ENCODE measurements around the gene KIF26B. TPM values are rescaled to one million over a fixed set of nuclear protein-coding genes. Genes with fewer than 3 reads are reported as not detected.
"Not testable (repeated sequence)": the region's sequence is repeated elsewhere in the genome, so short reads cannot be mapped to it uniquely, and the experiment has no call there.

KIF26B gene
- polyA plus RNA-seq, 2 of the 4 experiments (the other 2 are of a cell fraction), result 0.01 to 0.04 TPM

- ChIA-PET CTCF (no interaction called here), POLR2A (no interaction called here)
- no peak for FAIRE-seq
These were observed 199.4 kb downstream of the KIF26B start for GRCh38 chr1:245353915-245354775.

GRCh38 chr1:245355851-245356630 is 201.3 kb downstream of the KIF26B start:
- DNase-seq (ENCODE audit: low read depth in 1 of 2, low spot score in 1 of 2); ATAC-seq; H3K4me1 ChIP-seq; H3K4me3 ChIP-seq; FAIRE-seq; H3K9me3 ChIP-seq; POLR2A ChIA-PET; H3K27ac ChIP-seq; CTCF ChIA-PET; H3K4me2 ChIP-seq: not testable (repeated sequence)
- WGBS (ENCODE audit: missing lambda C conversion rate), result 63% methylated on average over 14 of the region's 14 CpGs

More at GRCh38 chr1:245353915-245354775, 199.4 kb downstream of the KIF26B start:
- no peaks in the 10 kb centered on the region for H3K9me3 ChIP-seq
- no peak for ATAC-seq
- WGBS (ENCODE audit: missing lambda C conversion rate), result 61% methylated on average over 15 of the region's 19 CpGs
- no peak overlapping the region for H3K27ac ChIP-seq
- TF ChIP-seq NFE2L2 (conservative IDR thresholded peaks at IDR 0.05; ENCODE audit: low read length) (no peak), MAX (IDR thresholded peaks at IDR 0.05) (no peak), USF2 (IDR thresholded peaks at IDR 0.05) (no peak), CBX8 (IDR thresholded peaks at IDR 0.05) (no peak), CEBPB (IDR thresholded peaks at IDR 0.05) (no peak), PBX3 (IDR thresholded peaks at IDR 0.05) (no peak), ZSCAN20 (CRISPR knock-in tag; IDR thresholded peaks at IDR 0.05) (no peak), HEYL (CRISPR knock-in tag; IDR thresholded peaks at IDR 0.05) (no peak), HMGXB4 (CRISPR knock-in tag; IDR thresholded peaks at IDR 0.05; ENCODE audit: borderline replicate concordance) (no peak), ATOH8 (CRISPR knock-in tag; IDR thresholded peaks at IDR 0.05; ENCODE audit: low read depth) (no peak), ELK1 (IDR thresholded peaks at IDR 0.05; ENCODE audit: low read depth, low read length) (no peak), POLR2A (IDR thresholded peaks at IDR 0.05; ENCODE audit: low read length) (no peak)
- H3K4me1 ChIP-seq, result no peaks in the 10 kb centered on the region
- DNase-seq (ENCODE audit: low read depth in 1 of 2, low spot score in 1 of 2), result no peak
- no peak overlapping the region for H3K4me2 ChIP-seq
- no peak overlapping the region for H3K4me3 ChIP-seq

GRCh38 chr1:245356891-245357585 is 202.3 kb downstream of the KIF26B start:
- Histone ChIP-seq H3K9me3 (no peaks in the 10 kb centered on the region), H3K4me3 (no peak overlapping the region), H3K4me2 (no peak overlapping the region), H3K4me1 (no peaks in the 10 kb centered on the region), H3K27ac (no peak overlapping the region)
- CTCF ChIA-PET, result no interaction called here
- POLR2A ChIA-PET, result no interaction called here
- TF ChIP-seq HOXB13 (CRISPR knock-in tag; IDR thresholded peaks at IDR 0.05; ENCODE audit: low read depth), result no peak
- 44% methylated on average over 10 of the region's 10 CpGs for WGBS (ENCODE audit: missing lambda C conversion rate)
- FAIRE-seq (no peak), DNase-seq (ENCODE audit: low read depth in 1 of 2, low spot score in 1 of 2) (no peak), ATAC-seq (peak in 1 of 2 experiments; percentile 29; a peak in 1 of 6 replicates)

GRCh38 chr1:245359101-245359680 is 204.4 kb downstream of the KIF26B start:
- H3K4me2 ChIP-seq; H3K27ac ChIP-seq; H3K9me3 ChIP-seq; POLR2A ChIA-PET; CTCF ChIA-PET; H3K4me3 ChIP-seq; FAIRE-seq; ATAC-seq; H3K4me1 ChIP-seq; DNase-seq (ENCODE audit: low read depth in 1 of 2, low spot score in 1 of 2): not testable (repeated sequence)
- WGBS (ENCODE audit: missing lambda C conversion rate), result 57% methylated on average over 12 of the region's 12 CpGs

All from A549 (cell line).